HL-60/S4 treated with retinoic acid at 250 ng/mL for 4 days and 3 days (cell line): ENCODE measurements around the gene IRF9.

Experiments used
- in situ Hi-C: fragments of 300-500 bp; cut with MboI; formaldehyde crosslinking; loops from 2 replicates; pipeline ENCODE4 v1.7.0; 2022; ENCODE audit warnings: low sequenced_read_pairs

IRF9 gene

DNA sequence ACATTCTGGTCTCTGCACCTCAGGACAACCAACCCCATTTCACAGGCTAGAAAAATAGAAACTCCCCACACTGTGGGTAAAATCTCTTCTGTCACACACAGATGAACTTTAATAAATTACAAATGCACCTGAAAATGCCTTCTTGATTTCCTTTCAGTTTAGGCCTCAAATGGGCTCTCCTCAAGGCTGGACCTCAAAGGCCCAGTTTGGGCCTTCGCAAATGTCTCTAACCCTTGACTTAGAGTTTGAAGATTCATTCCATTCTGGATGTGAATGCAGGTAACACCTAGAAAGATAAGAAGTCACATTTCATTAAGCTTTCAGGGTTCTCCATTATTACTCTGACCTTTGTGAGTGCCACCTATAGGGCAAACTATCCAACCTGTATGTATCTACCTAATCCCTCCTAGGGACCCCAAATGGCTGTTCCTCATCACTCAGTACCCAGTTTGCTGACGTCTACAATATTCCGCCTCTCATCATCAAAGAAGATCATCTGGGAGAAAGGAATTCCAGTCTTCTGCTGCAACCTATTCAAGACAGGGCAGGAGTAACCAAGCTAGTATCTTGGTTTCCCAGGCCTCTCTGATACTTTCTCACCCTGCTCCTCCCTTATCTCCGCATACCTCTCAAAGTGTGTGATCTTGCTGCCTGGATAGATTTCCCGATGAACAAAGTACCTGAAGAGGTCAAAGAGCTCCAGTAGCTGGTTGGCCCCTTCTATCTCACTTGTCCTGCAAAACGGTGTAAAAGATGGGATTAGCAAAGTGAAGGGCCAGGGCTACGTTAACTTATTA is 53.0 kb downstream of the IRF9 start:
- in situ Hi-C loops, result no loop called here

DNA sequence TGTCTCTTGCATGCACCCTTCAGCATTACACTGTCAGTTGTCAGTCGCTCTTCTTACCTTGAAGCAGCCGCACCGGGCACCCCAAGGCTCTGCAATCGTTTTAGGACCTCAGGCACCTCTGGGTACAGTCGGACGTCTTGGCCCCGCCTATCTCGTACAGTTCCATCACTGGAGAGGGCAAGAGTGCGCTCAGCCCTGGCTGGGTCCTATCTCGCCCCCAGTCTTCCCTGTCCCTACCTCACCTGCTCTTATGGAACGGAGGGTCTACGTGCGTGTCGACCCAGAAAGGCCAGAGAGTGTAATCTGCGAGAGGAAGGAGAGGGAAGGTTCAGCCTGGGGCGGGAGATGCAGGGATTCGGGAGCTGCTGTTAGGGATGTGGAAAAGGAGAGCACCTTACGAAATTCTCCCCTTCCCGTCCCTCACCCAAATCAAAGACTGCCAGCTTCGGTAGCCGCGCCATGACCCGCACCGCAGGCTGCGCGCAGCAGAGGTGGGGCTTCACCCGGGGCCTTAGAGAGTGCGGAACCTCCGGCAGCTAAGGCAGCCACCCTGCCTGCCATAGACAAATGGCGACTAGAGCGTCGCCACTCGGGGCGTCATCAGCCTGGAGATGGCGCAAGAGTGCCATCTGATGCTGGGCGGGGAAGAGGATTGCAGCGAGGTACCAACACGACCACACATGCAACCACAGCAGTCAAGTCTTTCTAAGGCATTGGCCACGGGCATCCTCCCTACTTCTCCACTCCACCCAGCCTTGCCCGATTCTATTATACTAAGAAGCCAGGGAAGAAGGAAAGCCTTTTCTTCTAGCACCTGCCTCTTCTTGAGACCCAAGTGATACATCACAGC is 54.7 kb downstream of the IRF9 start, which contains the start of gene MDP1:
TSS of gene MDP1 (minus strand) at position 572 of the 850 bp plus-strand sequence. CDS start at position 461, 111 bp downstream.
- in situ Hi-C loops, result no loop called here
